ENCODE data around the gene THBS2. TPM values are rescaled to one million over a fixed set of nuclear protein-coding genes. Genes with fewer than 3 reads are reported as not detected.

THBS2 gene
- total and polyA plus RNA-seq, 2 donors (not counting 3 experiments of a cell fraction or from before 2014, with no cell fraction given) = 0.08 TPM; not detected in 1

GRCh38 chr6:169302716-169303115 lies 49.1 kb upstream of the THBS2 start:
- intact Hi-C loops (cut with micrococcal nuclease) (no loop called here), dilution Hi-C loops (cut with MboI; ENCODE audit: extremely low pct_ligation_motif_present, low sequenced_read_pairs) (no loop called here)
- Histone ChIP-seq H3K27me3 (ENCODE audit: control insufficient read depth in 2 of 2, insufficient read depth in 2 of 2, low read length in 2 of 2) (no peaks in the 10 kb centered on the region), H3K4me2 (ENCODE audit: insufficient read depth, low read length) (no peak overlapping the region), H3K4me3 (replicated peaks in 1 of 3; ENCODE audit: insufficient read depth in 1 of 3, low read depth in 1 of 3, low read length in 3 of 3) (no peak overlapping the region), H3K9me1 (replicated peaks; ENCODE audit: control insufficient read depth, extremely low read depth, insufficient read depth, low read length) (no peaks in the 10 kb centered on the region), H3K36me3 (ENCODE audit: control insufficient read depth in 2 of 2, extremely low read depth in 1 of 2, insufficient read depth in 2 of 2, low read length in 2 of 2) (no peaks in the 10 kb centered on the region), H3K9me3 (replicated peaks; ENCODE audit: control insufficient read depth, insufficient read depth, low read length) (no peaks in the 10 kb centered on the region), H3K79me2 (ENCODE audit: control insufficient read depth, insufficient read depth, low read length) (no peaks in the 10 kb centered on the region), H4K20me1 (replicated peaks; ENCODE audit: control insufficient read depth, extremely low read depth, insufficient read depth, low read length) (no peaks in the 10 kb centered on the region), H3K4me1 (ENCODE audit: control insufficient read depth, extremely low read depth, insufficient read depth, low read length) (no peaks in the 10 kb centered on the region), H2AFZ (ENCODE audit: low read depth, low read length) (no peak overlapping the region), H3K9ac (replicated peaks; ENCODE audit: extremely low read depth, insufficient read depth, low read length) (no peak overlapping the region), H3K27ac (ENCODE audit: insufficient read depth, low read depth, low read length) (no peak overlapping the region)
- FAIRE-seq (no peak), DNase-seq (ENCODE audit: low read depth, low spot score) (no peak)
- no peak for TF ChIP-seq FOS (IDR thresholded peaks at IDR 0.05; ENCODE audit: borderline replicate concordance, insufficient read depth, low read length)
- TF ChIP-seq POLR2A (IDR thresholded peaks at IDR 0.05; ENCODE audit: low read depth, low read length) = no peak
- TF ChIP-seq MYC (IDR thresholded peaks at IDR 0.05; ENCODE audit: low read depth, low read length) = no peak
- no peak for TF ChIP-seq GATA2 (IDR thresholded peaks at IDR 0.05; ENCODE audit: insufficient read depth, insufficient read length, low read depth, low read length)
- TF ChIP-seq MAX (IDR thresholded peaks at IDR 0.05; ENCODE audit: insufficient read depth, insufficient read length) = no peak
- no peak for TF ChIP-seq JUN (IDR thresholded peaks at IDR 0.05; ENCODE audit: borderline replicate concordance, insufficient read depth, insufficient read length, low read depth)
- POLR2A ChIA-PET = no interaction called here
- no TSS peak for BruUV-seq (replicated peaks)
- CTCF ChIA-PET = no interaction called here

- ChIA-PET POLR2A (no interaction called here), CTCF (no interaction called here)
- H3K4me3 ChIP-seq (replicated peaks in 1 of 3; ENCODE audit: insufficient read depth in 1 of 3, low read depth in 1 of 3, low read length in 3 of 3) = no peak overlapping the region
- FAIRE-seq (no peak), DNase-seq (ENCODE audit: low read depth, low spot score) (no peak)
- H3K79me2 ChIP-seq (ENCODE audit: control insufficient read depth, insufficient read depth, low read length) = no peaks in the 10 kb centered on the region
- no TSS peak for BruUV-seq (replicated peaks)
- H3K9ac ChIP-seq (replicated peaks; ENCODE audit: extremely low read depth, insufficient read depth, low read length) = no peak overlapping the region
- H3K27me3 ChIP-seq (ENCODE audit: control insufficient read depth in 2 of 2, insufficient read depth in 2 of 2, low read length in 2 of 2) = no peaks in the 10 kb centered on the region
- H4K20me1 ChIP-seq (replicated peaks; ENCODE audit: control insufficient read depth, extremely low read depth, insufficient read depth, low read length) = no peaks in the 10 kb centered on the region
- no peaks in the 10 kb centered on the region for H3K36me3 ChIP-seq (ENCODE audit: control insufficient read depth in 2 of 2, extremely low read depth in 1 of 2, insufficient read depth in 2 of 2, low read length in 2 of 2)
- no peak overlapping the region for H2AFZ ChIP-seq (ENCODE audit: low read depth, low read length)
- H3K9me1 ChIP-seq (replicated peaks; ENCODE audit: control insufficient read depth, extremely low read depth, insufficient read depth, low read length) = no peaks in the 10 kb centered on the region
- H3K4me1 ChIP-seq (ENCODE audit: control insufficient read depth, extremely low read depth, insufficient read depth, low read length) = no peaks in the 10 kb centered on the region
- TF ChIP-seq MYC (IDR thresholded peaks at IDR 0.05; ENCODE audit: low read depth, low read length) (no peak), FOS (IDR thresholded peaks at IDR 0.05; ENCODE audit: borderline replicate concordance, insufficient read depth, low read length) (no peak), EZH2 (IDR thresholded peaks at IDR 0.05; ENCODE audit: borderline replicate concordance, low read depth, low read length, severe bottlenecking) (no peak), POLR2A (IDR thresholded peaks at IDR 0.05; ENCODE audit: low read depth, low read length) (no peak), GATA2 (IDR thresholded peaks at IDR 0.05; ENCODE audit: insufficient read depth, insufficient read length, low read depth, low read length) (no peak), MAX (IDR thresholded peaks at IDR 0.05; ENCODE audit: insufficient read depth, insufficient read length) (no peak), JUN (IDR thresholded peaks at IDR 0.05; ENCODE audit: borderline replicate concordance, insufficient read depth, insufficient read length, low read depth) (no peak)
- TF ChIP-seq, protein P1, sequence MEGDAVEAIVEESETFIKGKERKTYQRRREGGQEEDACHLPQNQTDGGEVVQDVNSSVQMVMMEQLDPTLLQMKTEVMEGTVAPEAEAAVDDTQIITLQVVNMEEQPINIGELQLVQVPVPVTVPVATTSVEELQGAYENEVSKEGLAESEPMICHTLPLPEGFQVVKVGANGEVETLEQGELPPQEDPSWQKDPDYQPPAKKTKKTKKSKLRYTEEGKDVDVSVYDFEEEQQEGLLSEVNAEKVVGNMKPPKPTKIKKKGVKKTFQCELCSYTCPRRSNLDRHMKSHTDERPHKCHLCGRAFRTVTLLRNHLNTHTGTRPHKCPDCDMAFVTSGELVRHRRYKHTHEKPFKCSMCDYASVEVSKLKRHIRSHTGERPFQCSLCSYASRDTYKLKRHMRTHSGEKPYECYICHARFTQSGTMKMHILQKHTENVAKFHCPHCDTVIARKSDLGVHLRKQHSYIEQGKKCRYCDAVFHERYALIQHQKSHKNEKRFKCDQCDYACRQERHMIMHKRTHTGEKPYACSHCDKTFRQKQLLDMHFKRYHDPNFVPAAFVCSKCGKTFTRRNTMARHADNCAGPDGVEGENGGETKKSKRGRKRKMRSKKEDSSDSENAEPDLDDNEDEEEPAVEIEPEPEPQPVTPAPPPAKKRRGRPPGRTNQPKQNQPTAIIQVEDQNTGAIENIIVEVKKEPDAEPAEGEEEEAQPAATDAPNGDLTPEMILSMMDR (IDR thresholded peaks at IDR 0.05; ENCODE audit: extremely low read depth in 1 of 2, insufficient read depth in 1 of 2, low read depth in 1 of 2, low read length in 2 of 2) = no peak
- intact Hi-C loops (cut with micrococcal nuclease) = no loop called here
- no peak overlapping the region for H3K4me2 ChIP-seq (ENCODE audit: insufficient read depth, low read length)
- dilution Hi-C loops (cut with MboI; ENCODE audit: extremely low pct_ligation_motif_present, low sequenced_read_pairs) = no loop called here
- no peaks in the 10 kb centered on the region for H3K9me3 ChIP-seq (replicated peaks; ENCODE audit: control insufficient read depth, insufficient read depth, low read length)
- no peak overlapping the region for H3K27ac ChIP-seq (ENCODE audit: insufficient read depth, low read depth, low read length)
These were observed 48.6 kb upstream of the THBS2 start for GRCh38 chr6:169302255-169302654.
